GM18858 (cell line): ENCODE data around the gene COQ9.

Source experiments
- ATAC-seq: cut with Tn5 transposase; IDR thresholded peaks from one replicate; pipeline ENCODE4 v1.9.1; 2021; ENCODE audit not compliant: unreplicated experiment

The COQ9 gene

DNA sequence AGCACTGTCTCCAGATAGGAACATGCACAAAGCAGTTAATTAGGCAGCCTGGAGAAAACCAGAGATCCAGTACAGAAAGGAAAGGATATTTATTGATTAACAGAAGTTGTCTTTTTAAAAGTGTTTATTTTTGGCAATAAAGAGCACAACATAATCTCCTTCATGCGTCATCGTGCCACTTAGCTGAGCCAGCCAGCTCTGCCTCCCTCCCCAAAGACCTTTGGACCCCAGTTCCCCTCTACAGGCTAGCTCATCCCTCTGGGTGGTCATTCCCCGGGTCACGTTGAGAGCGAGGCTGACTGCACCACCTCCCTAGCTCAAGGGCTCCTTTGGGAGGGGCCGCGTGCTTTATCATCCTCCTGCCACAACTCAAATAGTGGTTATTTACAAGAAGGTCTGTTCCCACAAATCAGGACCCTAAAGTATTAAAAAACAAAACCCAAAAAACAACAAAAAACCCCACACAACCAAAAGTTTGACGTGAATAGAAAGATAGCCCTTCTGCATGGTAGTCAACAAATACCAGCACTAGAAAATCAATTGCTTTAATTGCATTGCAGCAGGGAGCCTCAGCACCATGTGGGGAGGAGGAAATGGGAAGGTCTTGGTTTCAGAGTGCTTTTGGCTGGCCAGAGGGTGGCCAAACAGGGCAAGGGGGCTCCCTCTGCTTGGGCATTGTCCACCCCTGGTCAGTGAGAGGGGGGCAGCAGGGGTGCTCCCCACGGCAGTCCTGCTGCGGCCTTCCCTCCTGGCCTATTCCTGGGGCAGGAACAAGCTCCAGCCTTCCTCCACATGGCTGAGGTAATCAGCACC is 24.8 kb downstream of the COQ9 start:
- ATAC-seq: no peak

DNA sequence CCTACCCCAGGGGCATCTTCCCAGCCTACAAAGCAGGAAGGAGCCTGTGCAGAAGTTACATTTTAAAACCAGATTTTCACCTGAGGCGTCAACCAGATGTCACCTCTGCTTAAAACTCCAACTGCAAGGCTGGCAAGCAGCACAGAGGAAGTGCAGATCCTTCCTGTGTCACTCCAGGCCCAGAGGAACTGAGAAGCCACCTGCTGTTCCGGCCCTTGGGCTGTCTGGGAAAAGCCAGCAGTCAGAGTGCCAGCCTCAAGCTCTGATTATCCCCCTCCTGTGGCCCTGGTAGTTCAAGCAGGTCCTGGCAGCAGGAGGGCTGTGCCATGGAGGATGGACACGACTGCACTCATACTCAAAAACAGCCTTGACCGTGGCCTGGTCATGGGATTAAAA is 25.4 kb downstream of the COQ9 start:
- ATAC-seq: no peak

DNA sequence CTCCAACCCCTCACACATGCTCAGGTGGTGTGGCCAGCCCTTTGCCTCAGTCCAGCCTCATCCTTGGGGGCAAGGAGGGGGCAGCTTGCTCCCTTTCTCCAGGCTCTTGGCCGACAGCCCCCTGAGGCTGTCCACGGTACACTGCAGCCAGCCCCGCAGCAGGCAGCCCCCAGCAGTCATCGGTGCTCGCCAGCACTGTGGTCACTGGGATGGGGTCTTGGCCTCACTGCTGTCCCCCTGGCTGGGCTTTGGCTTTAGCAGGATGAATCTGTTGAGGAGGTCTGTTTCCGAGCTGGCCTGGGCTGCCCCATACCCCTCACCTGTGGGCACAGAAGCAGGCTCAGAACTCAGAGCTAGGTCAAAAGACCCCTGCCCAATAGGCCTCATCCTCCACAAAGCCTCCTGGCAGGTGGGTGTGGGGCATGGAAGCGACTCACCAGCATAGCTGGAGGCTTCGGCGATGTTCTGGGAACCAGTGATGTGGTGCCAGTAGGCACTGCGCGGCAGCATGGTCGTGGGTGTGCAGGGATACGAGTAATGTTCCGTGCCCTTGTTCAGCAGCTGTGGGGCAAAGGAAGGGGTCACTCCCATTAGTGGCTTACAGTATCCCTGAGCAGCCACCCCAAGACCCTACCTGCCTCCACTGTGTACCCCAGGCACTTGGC is 26.0 kb downstream of the COQ9 start:
- no peak for ATAC-seq

DNA sequence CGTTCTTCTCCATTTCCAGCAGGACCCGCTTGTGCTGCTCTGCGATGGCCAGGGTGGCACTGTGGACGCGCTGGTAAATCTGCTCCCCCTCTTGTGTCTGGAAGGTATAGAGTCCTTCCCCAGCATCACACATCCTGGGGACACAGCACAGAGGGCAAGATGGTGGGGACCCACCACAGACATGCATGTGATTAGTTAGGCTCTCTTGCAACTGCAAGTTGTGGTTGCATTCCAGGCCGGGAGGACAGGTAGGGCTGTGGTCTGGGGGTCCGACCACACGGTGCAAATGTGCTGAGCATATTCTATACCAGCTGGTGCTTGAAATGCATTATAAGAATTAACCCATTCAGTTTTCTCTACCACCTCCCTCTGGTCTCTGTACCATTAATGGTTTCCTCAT is 26.6 kb downstream of the COQ9 start:
- no peak for ATAC-seq

DNA sequence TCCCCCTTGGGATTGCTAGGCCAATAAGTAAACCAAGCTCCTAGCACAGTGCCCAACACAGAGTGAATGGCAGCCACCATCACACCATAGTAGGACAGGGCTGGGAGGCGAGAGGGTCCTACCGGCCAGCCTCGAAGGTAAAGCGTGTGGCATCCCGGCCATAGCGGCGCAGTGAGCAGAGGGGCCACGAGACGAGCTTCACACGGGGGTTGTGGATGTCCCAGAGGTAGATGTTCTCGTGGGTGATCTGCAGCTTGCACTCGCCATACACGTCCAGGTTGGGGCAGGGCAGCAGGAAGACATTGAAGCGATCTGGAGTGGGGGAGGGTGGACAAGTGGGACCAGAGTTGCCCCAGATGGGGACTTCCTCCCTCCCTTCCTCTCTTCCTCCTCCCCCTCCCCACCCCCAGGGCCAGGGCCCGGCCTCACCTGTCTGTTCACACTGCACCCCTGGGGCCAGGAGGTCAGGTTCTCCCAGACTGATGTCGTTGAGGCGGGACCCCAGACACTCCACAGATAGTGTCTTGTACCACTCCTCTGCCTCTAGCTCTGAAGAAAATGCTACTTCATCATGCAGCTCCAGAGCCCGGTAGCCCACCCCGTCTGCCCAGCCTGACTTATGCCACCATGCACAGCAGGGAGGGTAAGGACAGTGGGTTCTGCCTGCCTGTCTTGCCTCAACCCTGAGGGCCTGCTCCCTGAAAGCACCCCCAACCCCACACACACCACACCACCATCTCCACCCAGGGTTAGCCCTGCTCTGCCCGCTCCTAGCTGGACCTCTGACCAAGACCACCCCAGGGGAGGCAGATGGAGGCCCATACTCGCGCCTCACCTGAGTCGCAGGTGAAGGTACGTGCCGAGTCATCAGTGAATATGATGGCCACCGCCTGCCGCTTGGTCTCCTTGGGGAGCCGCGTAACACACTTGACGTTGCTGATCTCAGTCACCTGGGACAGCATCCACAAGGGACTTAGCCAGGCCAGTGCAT is 27.7 kb downstream of the COQ9 start:
- no peak for ATAC-seq

DNA sequence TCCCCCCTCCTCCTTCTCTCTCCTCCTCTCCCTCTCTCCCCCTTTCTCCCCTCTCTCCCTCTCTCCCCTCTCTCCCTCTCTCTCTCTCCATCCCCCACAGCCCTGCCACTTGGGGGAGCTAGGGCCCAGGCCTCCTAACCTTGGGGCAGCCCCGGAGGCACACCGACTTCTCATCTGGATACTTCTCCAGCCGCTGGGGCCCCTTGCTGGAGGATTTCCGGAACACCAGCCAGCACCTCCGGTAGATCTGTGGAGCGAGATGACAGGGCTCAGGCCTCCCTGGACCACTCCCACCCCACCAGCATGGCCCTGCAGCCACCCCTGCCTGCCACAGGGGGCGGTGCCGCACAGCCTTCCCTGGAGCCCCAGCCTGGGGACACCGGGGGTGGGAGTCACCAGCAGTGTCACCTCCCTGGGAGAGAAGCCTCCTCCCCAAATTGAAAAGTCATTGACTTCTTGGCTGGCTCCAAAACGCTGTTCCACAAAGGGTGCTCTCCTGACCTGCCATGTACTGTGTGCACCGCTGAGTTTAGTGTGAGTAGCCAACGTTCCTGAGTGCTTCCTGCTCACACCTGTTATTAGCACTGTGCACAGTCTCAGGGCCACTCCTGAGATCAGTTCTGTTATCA is 28.5 kb downstream of the COQ9 start:
- ATAC-seq: peak; percentile 82

DNA sequence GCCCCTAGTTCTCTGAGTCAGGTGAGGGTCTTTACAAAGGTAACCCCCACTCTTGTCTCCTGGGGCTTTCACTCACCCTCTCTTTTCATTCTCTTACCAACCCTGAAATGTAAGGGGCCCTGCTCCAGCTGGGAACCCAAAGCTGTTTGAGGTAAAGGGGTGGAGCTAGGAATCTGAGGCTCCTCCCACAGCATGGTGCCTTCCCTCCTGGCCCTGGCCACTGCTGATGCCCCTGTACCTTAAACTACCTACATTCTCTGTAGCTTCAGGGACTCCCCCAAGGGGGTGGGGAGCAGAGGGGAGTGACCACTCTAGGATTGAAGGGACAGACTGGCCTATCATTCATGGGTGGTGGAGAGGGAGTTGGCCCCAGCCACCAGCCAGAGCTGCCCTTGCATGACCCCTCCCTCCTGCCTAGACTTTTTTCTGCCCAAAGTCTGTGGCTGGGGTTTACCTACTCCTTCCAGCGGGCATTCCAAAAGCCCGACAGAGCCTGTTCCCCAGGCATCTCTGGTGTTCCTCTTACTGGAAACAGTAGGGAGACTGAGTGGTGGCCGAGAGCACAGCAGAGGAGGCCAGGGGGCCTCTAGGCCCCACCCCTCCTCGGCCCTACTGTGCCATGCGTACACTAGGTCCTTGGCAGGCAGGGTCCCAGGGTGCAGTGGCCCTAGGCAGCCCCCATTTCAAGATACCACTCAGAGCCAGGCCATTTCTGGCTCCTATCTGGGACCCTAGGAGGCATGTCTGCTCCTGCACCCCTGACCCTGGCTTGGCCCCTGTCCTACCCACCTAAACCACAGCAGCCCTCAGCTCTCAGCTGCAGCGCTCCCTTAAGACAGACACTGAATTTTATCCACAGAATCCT is 29.5 kb downstream of the COQ9 start:
- no peak for ATAC-seq

DNA sequence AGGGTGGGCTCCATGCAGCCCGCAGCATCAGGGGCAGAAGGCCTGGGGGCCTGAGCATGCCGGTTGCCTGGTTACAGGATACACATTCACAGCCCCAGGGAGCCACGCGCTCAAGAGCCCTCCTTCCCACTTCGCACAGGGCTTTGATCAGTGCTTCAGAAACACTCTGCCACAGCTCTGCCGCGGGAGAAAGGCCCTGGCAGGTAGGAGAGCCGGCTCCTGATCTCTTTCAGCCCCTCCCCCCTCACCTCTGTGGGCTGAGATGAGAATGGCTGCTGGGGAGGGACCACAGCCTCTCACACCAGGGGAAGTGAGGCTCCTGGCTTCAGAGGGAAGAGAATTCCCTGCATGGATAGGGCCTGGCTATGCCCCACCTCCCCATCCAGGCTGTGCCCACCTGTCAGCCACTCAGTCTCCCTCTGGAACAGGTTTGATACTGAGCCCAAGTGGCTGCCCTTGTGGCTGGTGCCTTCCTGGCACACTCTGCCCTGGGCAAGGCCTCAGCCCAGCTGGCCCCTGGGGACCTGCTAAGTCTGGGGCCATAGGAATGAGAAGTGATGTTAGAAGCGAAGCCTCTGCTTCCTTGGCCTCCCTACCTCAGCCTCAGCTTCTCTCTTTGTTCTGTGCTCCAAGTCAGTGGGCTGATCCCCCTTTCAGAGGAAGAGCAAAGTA is 30.4 kb downstream of the COQ9 start:
- no peak for ATAC-seq

DNA sequence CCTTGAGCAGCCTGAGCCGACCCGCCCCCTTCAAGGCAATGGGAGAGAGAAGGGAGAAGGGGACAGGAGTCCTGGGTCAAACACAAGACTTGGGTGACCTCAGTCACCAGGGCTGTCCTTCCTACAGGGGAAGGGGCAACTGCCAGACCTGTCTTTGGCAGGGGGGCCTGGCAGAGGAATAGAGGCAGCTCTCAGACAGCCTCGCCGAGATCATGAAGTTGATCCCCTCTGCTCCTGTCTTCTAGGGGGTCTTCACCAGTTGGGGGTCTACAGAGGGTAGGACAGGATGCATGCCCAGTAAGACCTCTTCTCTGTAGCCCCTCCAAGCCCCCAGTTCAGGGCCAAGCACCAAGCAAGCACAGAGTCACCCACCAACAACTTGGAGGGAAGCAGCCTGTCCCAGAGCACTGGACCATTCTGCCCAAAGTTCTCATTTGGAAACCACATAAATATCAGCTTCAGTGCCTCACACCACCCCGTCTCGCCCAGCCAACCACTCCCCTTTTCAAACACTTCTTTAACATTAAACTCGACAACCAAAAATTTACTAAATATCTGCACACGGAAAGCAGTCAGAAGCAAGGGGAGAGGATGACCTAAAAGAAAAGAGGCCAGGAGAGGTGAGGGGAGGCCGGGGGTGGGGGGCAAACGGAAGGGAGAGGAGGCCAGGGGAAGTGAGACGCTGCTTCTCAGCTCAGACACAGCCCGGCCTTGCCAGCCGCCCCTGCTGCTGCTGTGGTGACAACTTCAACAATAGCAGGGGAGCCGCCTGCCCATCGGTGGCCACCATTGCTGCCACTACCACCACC is 31.3 kb downstream of the COQ9 start:
- ATAC-seq: no peak

DNA sequence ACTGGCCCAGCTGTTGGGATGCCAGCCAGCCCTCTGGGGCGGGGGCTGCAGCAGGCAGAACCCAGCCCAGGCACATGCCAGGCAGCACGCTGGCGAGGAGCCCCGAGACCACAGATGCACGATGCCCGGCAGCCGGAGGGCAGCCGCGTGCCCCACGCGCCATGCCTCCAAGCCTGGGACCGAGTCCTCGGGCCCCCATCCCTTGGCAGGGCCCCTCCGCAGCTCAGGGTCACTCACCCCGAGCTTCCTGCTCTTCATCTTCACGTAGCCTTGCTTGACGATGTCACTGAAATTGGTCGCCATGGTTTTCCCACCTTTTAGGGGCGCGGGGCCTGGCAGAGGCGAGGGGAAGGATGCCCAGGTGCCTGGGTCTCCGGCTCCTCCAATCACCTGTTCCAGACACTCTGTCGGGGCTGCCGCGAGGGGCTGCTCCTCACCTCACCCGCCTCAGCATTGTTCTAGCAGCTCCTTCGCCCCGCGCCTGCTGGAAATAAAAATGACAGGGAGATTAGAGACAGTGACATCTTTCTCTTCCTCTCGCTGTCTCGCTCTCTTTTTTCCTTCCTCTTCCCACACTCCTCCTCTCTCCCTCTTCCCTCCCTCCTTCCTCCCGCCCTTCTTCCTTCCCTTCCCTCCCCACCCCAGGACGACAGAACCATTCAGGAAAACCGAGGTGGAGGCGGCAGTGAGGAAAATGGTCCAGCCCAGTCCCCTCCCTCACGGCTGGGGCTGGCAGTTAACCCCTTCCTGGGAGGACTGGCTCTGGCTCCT is 32.1 kb downstream of the COQ9 start:
- ATAC-seq: no peak

DNA sequence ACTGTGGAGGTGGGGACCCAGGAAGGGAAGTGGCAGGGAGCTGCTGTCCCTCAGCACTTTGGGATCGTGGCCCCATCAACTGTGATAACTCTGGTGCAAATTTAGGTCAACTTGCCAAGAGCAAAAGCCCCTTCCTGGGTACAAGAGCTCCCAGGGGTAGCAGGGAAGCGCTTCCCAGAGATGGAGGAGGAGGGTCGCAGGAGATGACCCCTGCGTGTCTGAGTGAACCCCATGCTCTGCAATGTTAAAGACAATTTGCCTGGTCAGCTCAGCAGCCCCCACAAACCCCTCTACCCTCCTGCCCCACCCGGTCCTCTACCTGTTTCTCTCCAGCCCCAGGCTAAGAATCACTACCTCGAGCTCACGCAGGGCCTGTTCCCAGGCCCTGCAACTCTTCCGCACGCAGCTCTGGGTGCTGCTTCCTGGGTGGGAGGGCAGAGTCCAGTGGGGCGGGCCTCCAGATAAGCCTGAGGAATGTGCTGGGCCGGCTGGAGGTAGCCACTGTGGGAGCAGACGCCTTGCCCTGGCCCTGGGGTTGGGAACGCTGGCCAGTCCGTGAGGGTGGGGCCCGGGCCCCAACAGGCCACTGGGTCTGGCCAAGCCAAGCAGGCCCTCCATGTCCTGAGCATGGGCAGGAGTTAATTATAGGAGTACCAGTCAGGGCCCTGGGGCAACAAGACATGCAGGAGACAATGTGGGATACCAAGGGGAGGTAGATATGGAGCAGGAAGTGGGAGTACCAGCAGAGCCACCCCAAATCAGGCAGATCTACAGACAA is 32.9 kb downstream of the COQ9 start:
- ATAC-seq: no peak

DNA sequence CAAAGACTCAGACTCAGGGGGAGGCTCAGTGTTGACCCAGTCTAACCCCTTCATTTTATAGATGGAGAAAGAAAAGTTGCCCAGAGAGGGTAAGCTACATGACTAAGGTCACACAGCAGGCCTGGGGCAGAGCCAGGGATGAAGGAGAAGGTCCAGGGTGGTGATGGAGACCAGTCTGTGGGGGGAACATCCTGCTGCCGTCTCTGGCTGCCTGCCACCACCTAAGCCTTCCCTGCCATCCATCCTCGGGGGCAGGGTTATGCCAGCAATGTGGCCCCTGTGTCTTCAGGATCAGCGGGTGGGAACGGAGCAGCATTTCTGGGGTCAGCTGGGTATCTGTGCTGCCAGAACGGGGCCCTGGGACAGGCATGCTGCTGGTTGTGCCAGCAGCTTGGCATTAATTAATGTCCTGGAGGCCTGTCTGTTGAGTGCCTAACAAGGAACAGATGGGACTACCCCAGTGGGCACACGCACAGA is 33.5 kb downstream of the COQ9 start:
- ATAC-seq: no peak

DNA sequence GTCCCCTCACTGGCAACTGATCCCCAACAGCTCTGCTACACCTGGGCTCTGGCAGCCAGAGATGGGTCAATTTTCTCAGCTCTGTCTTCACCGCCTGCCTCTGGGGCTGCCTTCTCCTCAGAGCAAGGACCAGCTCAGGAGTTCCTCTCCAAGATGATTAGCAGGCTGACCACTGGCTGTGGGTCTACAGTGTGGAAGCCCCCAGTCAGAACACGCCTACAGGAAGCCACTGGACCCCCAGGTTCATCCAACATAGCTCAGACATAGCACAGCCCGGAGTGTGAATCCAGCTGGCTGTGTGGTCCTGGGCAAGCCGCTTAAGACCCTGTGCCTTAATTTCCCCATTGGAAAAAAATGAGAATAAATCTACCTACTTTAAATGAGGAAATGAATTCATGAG is 34.1 kb downstream of the COQ9 start:
- no peak for ATAC-seq

DNA sequence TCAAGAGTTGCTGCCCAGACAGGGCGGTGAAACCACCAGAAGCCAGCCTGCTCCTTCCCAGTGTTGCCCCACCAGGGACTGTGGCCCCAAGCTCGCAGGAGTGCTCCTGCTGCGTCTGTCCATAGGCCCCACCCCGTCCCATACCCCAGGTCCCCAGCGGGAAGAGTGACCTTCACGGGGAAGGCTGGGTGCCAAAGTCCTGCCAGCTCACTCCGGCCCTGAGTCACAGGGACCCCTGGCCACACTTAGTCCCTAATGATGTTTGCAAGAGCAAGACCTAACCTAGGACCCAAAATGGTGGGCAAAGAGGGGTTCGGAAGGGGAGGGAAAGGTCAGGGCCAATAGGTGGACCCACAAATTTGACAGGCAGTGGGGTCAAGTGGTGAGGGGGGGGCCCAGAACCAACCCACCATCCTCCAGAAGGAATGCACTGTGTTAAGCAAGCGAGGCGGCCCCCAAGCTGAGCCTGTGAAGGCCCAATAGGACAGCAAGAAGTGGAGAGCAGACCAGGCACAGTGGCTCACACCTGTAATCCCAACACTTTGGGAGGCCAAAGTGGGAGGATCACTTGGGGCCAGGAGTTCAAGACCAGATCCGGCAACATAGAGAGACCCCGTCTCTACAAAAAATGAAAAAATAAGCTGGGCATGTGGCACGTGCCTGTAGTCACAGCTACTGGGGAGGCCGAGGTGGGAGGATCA is 35.7 kb downstream of the COQ9 start:
- ATAC-seq: no peak

DNA sequence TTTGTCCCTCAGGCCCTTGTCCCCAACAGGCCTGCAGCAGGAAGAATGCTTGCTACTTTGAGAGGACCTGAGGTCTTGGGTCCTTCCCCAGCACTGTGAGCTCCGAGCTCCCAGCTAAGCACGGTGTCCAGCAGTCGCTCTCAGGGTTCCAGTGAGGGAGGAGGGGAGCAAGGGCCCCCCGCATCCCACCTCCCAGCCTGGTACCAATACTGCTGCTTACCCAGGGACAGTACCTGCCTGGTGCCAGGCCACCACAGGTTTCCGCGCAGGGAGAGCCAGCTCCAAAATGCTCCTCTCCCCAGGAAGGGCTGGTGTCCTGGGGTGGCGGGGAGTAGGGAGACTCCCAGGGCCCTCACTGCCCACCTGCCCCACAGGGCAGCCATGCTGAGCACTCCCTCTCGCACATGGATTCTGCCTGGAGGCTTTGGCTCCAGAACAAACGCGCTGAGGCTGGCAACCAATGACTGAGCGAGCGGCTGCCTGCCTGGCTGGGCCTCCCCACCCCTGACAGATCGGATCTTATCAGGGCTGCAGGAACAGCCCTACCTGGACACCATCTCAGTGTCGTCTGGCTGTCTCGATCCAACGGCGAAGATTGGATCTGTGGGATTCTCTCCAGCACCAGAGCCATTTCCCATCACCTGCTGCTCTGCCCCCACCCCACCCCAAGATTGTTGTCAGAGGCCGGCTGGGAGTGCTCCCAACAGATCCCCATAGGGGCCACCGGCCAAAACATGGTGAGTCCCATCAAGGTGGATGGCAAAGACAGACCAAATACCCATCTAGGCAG is 36.6 kb downstream of the COQ9 start:
- ATAC-seq: no peak
